Measurements from ENCODE around the gene SLC26A8. TPM values are rescaled to one million over a fixed set of nuclear protein-coding genes. Genes with fewer than 3 reads are reported as not detected.

SLC26A8 gene
- total and polyA plus RNA-seq, 2 of the 13 experiments (the other 11 are each of a cell fraction or from before 2014, with no cell fraction given) = 0.46 TPM; not detected in 1

DNA sequence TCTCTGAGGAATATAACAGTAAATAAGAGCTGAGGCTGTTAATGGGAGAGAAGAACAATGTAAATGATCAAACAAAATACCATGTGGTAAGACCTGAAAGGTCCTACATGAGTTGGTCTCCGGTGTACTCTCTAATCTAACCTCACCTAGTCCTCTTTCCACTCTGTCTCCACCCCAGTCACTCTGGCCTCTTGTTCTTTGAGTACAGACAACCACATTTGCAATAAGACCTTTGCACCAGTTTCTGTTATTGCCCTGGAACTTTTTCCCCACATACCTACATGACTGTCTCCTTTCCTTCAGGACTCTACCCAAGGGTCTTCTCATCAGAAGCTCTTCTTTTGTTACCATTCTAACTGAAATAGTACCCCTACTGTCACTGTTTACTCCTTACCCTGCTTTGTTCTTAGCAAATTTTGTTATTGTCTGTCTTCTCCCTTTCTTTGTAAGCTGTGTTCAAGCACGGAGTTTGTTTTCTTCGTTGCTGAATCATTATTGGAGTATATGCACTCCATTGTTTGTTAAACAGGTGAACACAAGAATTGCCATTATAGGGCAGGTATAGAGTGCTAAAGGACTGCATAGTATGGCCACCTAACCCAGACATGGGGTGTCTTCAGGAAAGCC is 40.4 kb upstream of the SLC26A8 start (continued):
- TF ChIP-seq, protein P1, sequence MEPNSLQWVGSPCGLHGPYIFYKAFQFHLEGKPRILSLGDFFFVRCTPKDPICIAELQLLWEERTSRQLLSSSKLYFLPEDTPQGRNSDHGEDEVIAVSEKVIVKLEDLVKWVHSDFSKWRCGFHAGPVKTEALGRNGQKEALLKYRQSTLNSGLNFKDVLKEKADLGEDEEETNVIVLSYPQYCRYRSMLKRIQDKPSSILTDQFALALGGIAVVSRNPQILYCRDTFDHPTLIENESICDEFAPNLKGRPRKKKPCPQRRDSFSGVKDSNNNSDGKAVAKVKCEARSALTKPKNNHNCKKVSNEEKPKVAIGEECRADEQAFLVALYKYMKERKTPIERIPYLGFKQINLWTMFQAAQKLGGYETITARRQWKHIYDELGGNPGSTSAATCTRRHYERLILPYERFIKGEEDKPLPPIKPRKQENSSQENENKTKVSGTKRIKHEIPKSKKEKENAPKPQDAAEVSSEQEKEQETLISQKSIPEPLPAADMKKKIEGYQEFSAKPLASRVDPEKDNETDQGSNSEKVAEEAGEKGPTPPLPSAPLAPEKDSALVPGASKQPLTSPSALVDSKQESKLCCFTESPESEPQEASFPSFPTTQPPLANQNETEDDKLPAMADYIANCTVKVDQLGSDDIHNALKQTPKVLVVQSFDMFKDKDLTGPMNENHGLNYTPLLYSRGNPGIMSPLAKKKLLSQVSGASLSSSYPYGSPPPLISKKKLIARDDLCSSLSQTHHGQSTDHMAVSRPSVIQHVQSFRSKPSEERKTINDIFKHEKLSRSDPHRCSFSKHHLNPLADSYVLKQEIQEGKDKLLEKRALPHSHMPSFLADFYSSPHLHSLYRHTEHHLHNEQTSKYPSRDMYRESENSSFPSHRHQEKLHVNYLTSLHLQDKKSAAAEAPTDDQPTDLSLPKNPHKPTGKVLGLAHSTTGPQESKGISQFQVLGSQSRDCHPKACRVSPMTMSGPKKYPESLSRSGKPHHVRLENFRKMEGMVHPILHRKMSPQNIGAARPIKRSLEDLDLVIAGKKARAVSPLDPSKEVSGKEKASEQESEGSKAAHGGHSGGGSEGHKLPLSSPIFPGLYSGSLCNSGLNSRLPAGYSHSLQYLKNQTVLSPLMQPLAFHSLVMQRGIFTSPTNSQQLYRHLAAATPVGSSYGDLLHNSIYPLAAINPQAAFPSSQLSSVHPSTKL (CRISPR knock-in tag; IDR thresholded peaks at IDR 0.05) = peak; percentile 91
- TF ChIP-seq RXRA (CRISPR knock-in tag; IDR thresholded peaks at IDR 0.05) = peak; percentile 58; the same call in 1 of the 2 replicates
- TF ChIP-seq POGZ (CRISPR knock-in tag; IDR thresholded peaks at IDR 0.05) = peak; percentile 35
- no peak for TF ChIP-seq ZNF772 (CRISPR knock-in tag; IDR thresholded peaks at IDR 0.05)
- peak; percentile 52 for TF ChIP-seq ELF3 (CRISPR knock-in tag; IDR thresholded peaks at IDR 0.05)
- TF ChIP-seq RCOR2 (CRISPR knock-in tag; IDR thresholded peaks at IDR 0.05) = peak; percentile 84; the same call in 1 of the 2 replicates
- peak; percentile 89 for TF ChIP-seq PAXIP1 (CRISPR knock-in tag; conservative IDR thresholded peaks at IDR 0.05)
- peak; percentile 85 for TF ChIP-seq SAP130 (CRISPR knock-in tag; IDR thresholded peaks at IDR 0.05; ENCODE audit: low read depth)
- no peak for TF ChIP-seq STAG1 (CRISPR knock-in tag; IDR thresholded peaks at IDR 0.05)
- peak; percentile 38; the same call in 1 of the 2 replicates for TF ChIP-seq MEF2D (CRISPR knock-in tag; IDR thresholded peaks at IDR 0.05)
- no peak for TF ChIP-seq TCF12 (IDR thresholded peaks at IDR 0.05)
- TF ChIP-seq TCF12 (CRISPR knock-in tag; IDR thresholded peaks at IDR 0.05) = no peak
- peak; percentile 74; the same call in 1 of the 2 replicates for TF ChIP-seq ZNF609 (CRISPR knock-in tag; IDR thresholded peaks at IDR 0.05; ENCODE audit: borderline replicate concordance)
- TF ChIP-seq KAT7 (CRISPR knock-in tag; IDR thresholded peaks at IDR 0.05; ENCODE audit: borderline replicate concordance) = 0 out of 2 replicates have a peak, but pooled peaks have one; percentile 65
- TF ChIP-seq ZNF121 (CRISPR knock-in tag; IDR thresholded peaks at IDR 0.05) = no peak
- TF ChIP-seq PITX1 (CRISPR knock-in tag; IDR thresholded peaks at IDR 0.05) = peak; percentile 22; the same call in 1 of the 2 replicates
- TF ChIP-seq CEBPG (CRISPR knock-in tag; IDR thresholded peaks at IDR 0.05) = peak; percentile 79
- TF ChIP-seq KLF16 (CRISPR knock-in tag; IDR thresholded peaks at IDR 0.05) = peak in 1 of 2 experiments; percentile 36; a peak in 1 of 4 replicates
